Chondrocyte (in vitro differentiated cells): Measurements from ENCODE around the gene DPH7. TPM values are rescaled to one million over a fixed set of nuclear protein-coding genes. Genes with fewer than 3 reads are reported as not detected.

Source experiments
- DNase-seq: peaks from one replicate; pipeline ENCODE4 v3.0.0; 2021; ENCODE audit warnings: mixed read lengths, low spot score
- H3K27ac Mint-ChIP-seq: one replicate; pipeline ENCODE4 v1.8.0; 2021; ENCODE audit warnings: mild to moderate bottlenecking, moderate library complexity, mixed read lengths; ENCODE audit not compliant: unreplicated experiment
- H3K27me3 Mint-ChIP-seq: 2 replicates; pipeline ENCODE4 v1.8.0; 2021; ENCODE audit warnings: low read depth, mixed read lengths
- H3K36me3 Mint-ChIP-seq: 2 replicates; pipeline ENCODE4 v1.8.0; 2021; ENCODE audit warnings: low read depth, mixed read lengths
- H3K4me1 Mint-ChIP-seq: 2 replicates; pipeline ENCODE4 v1.8.0; 2021; ENCODE audit warnings: low read depth, mild to moderate bottlenecking, mixed read lengths
- H3K4me3 Mint-ChIP-seq: one replicate; pipeline ENCODE4 v1.8.0; 2021; ENCODE audit warnings: mild to moderate bottlenecking, moderate library complexity, mixed read lengths; ENCODE audit not compliant: unreplicated experiment
- H3K9me3 Mint-ChIP-seq: 2 replicates; pipeline ENCODE4 v1.8.0; 2021; ENCODE audit warnings: low read depth, mixed read lengths
- CTCF ChIP-seq: fragments of 200-600 bp; sonication (generic); IDR thresholded peaks from 2 replicates; pipeline ENCODE4 v1.5.0; 2021; ENCODE audit warnings: antibody characterized with exemption, mild to moderate bottlenecking, moderate library complexity
- total RNA-seq: library from RNA; stranded (reverse); gene quantifications from 3 replicates; pipeline ENCODE4 v1.2.1, GENCODE V29; 2021

The DPH7 gene
- total RNA-seq, 1 donor from 2014 or later: 27.9 TPM

- Mint-ChIP-seq H3K36me3 (peaks cover 2% of the 10 kb centered on the region), H3K27me3 (no peaks in the 10 kb centered on the region), H3K27ac (peak overlapping the region; percentile 89), H3K9me3 (no peaks in the 10 kb centered on the region), H3K4me3 (peak overlapping the region; percentile 9), H3K4me1 (peaks cover 33% of the 10 kb centered on the region)
- peak; percentile 94 for DNase-seq
- TF ChIP-seq CTCF: no peak
Observed at GRCh38 chr9:137611623-137612609, 33.2 kb upstream of the DPH7 start.

GRCh38 chr9:137610944-137611343, 32.2 kb upstream of the DPH7 start:
- H3K36me3 Mint-ChIP-seq: peaks cover 2% of the 10 kb centered on the region
- no peak for TF ChIP-seq CTCF
- DNase-seq: no peak
- H3K27me3 Mint-ChIP-seq: no peaks in the 10 kb centered on the region
- H3K27ac Mint-ChIP-seq: no peak overlapping the region
- H3K4me1 Mint-ChIP-seq: peaks cover 39% of the 10 kb centered on the region
- no peak overlapping the region for H3K4me3 Mint-ChIP-seq
- no peaks in the 10 kb centered on the region for H3K9me3 Mint-ChIP-seq

GRCh38 chr9:137607141-137607857, 28.6 kb upstream of the DPH7 start:
- no peak overlapping the region for H3K27ac Mint-ChIP-seq
- peak overlapping the region; percentile 66 for H3K4me3 Mint-ChIP-seq
- peaks cover 33% of the 10 kb centered on the region for H3K4me1 Mint-ChIP-seq
- H3K27me3 Mint-ChIP-seq: no peaks in the 10 kb centered on the region
- TF ChIP-seq CTCF: no peak
- no peak for DNase-seq
- H3K36me3 Mint-ChIP-seq: no peaks in the 10 kb centered on the region
- no peaks in the 10 kb centered on the region for H3K9me3 Mint-ChIP-seq

GRCh38 chr9:137606734-137607138, 28.0 kb upstream of the DPH7 start:
- Mint-ChIP-seq H3K9me3 (no peaks in the 10 kb centered on the region), H3K27ac (no peak overlapping the region), H3K4me3 (peak overlapping the region; percentile 66), H3K27me3 (no peaks in the 10 kb centered on the region), H3K36me3 (no peaks in the 10 kb centered on the region), H3K4me1 (peaks cover 28% of the 10 kb centered on the region)
- TF ChIP-seq CTCF: no peak
- no peak for DNase-seq

GRCh38 chr9:137606005-137606621, 27.4 kb upstream of the DPH7 start:
- peaks cover 22% of the 10 kb centered on the region for H3K4me1 Mint-ChIP-seq
- no peaks in the 10 kb centered on the region for H3K36me3 Mint-ChIP-seq
- DNase-seq: no peak
- H3K4me3 Mint-ChIP-seq: peak overlapping the region; percentile 66
- H3K27me3 Mint-ChIP-seq: no peaks in the 10 kb centered on the region
- no peak for TF ChIP-seq CTCF
- no peak overlapping the region for H3K27ac Mint-ChIP-seq
- no peaks in the 10 kb centered on the region for H3K9me3 Mint-ChIP-seq
